GM23248 (cell line): Measurements from ENCODE around the gene NR5A2. TPM values are rescaled to one million over a fixed set of nuclear protein-coding genes. Genes with fewer than 3 reads are reported as not detected.

Source experiments
- DNase-seq: peaks from one replicate; pipeline ENCODE4 v3.0.0-alpha.2; 2015
- H2AFZ ChIP-seq: fragments of 200-600 bp; sonication (generic); 2 replicates; pipeline ENCODE4 v1.6.1; 2016; ENCODE audit warnings: antibody characterized with exemption
- H3F3A ChIP-seq: fragments of 200-600 bp; sonication (generic); 2 replicates; pipeline ENCODE4 v1.6.1; 2016; ENCODE audit warnings: mild to moderate bottlenecking, antibody characterized with exemption, mixed run types; ENCODE audit not compliant: insufficient read depth
- H3K27ac ChIP-seq: fragments of 200-600 bp; sonication (generic); 2 replicates; pipeline ENCODE4 v1.5.1; 2016; ENCODE audit warnings: mild to moderate bottlenecking
- H3K27me3 ChIP-seq: fragments of 200-600 bp; sonication (generic); replicated peaks from 2 replicates; pipeline ENCODE4 v1.6.1; 2016; ENCODE audit warnings: mild to moderate bottlenecking; ENCODE audit not compliant: insufficient read depth
- H3K36me3 ChIP-seq: fragments of 200-600 bp; sonication (generic); 2 replicates; pipeline ENCODE4 v1.6.1; 2016; ENCODE audit warnings: low read depth, mild to moderate bottlenecking
- H3K4me1 ChIP-seq: fragments of 200-600 bp; sonication (generic); 2 replicates; pipeline ENCODE4 v1.6.1; 2016; ENCODE audit warnings: mild to moderate bottlenecking; ENCODE audit not compliant: insufficient read depth
- H3K4me2 ChIP-seq: fragments of 200-600 bp; sonication (generic); one replicate; pipeline ENCODE4 v1.6.1; 2016; ENCODE audit warnings: mild to moderate bottlenecking; ENCODE audit not compliant: unreplicated experiment
- H3K4me3 ChIP-seq: fragments of 200-600 bp; sonication (generic); 2 replicates; pipeline ENCODE4 v1.5.1; 2016; ENCODE audit warnings: mild to moderate bottlenecking
- H3K79me2 ChIP-seq: fragments of 200-600 bp; sonication (generic); 2 replicates; pipeline ENCODE4 v1.6.1; 2016; ENCODE audit warnings: mild to moderate bottlenecking; ENCODE audit not compliant: insufficient read depth
- H3K9ac ChIP-seq: fragments of 200-600 bp; sonication (generic); 2 replicates; pipeline ENCODE4 v1.6.1; 2016; ENCODE audit warnings: mild to moderate bottlenecking
- H3K9me2 ChIP-seq: fragments of 200-600 bp; sonication (generic); 2 replicates; pipeline ENCODE4 v1.6.1; 2016; ENCODE audit warnings: mixed run types, mild to moderate bottlenecking, moderate library complexity; ENCODE audit not compliant: insufficient read depth
- H3K9me3 ChIP-seq: fragments of 200-600 bp; sonication (generic); one replicate; pipeline ENCODE4 v1.6.1; 2017; ENCODE audit warnings: low read depth
- H4K20me1 ChIP-seq: fragments of 200-600 bp; sonication (generic); 2 replicates; pipeline ENCODE4 v1.6.0; 2016; ENCODE audit not compliant: insufficient read depth
- EZH2 ChIP-seq: fragments of 200-600 bp; sonication (generic); IDR thresholded peaks from 2 replicates; pipeline ENCODE4 v1.6.1; 2018; ENCODE audit warnings: antibody characterized with exemption, mild to moderate bottlenecking; ENCODE audit not compliant: insufficient read depth, poor library complexity, severe bottlenecking
- EZH2phosphoT487 ChIP-seq: fragments of 200-600 bp; sonication (generic); IDR thresholded peaks from 2 replicates; pipeline ENCODE4 v1.6.1; 2018; ENCODE audit warnings: antibody characterized with exemption, moderate library complexity, mild to moderate bottlenecking, low read depth; ENCODE audit not compliant: insufficient read depth
- WGBS, 2 experiments: methylation state at CpG; one replicate each; pipeline ENCODE4 v1.1.6; 2015 to 2017; ENCODE audit warnings: low lambda C conversion rate in 2 of 2, low coverage in 1 of 2; ENCODE audit errors: missing lambda C conversion rate in 2 of 2; 5-methylcytosine and 5-hydroxymethylcytosine counted together
- in situ Hi-C: fragments of 300-500 bp; cut with MboI; formaldehyde crosslinking; loops from 2 replicates; pipeline ENCODE4 v1.15.0; 2020
- polyA plus RNA-seq: library from polyadenylated mRNA; unstranded; fragments of >200 nt; fragmentation: Nextera tagmentation; extraction: Ambion mirVana; gene quantifications from 2 replicates; pipeline ENCODE4 v1.2.1, GENCODE V29; 2016
- total RNA-seq: library from RNA; depleted of rRNA; stranded (reverse); fragments of >200 nt; shearing (Covaris generic); gene quantifications from 2 replicates; pipeline ENCODE4 v1.2.3, GENCODE V29; 2014

NR5A2 gene
- total and polyA plus RNA-seq, 2 experiments from 2014 or later, result 0.06 to 0.65 TPM

GRCh38 chr1:200118779-200119505 is 91.4 kb downstream of the NR5A2 start:
- in situ Hi-C loops, result no loop called here
- TF ChIP-seq EZH2phosphoT487 (no peak), EZH2 (no peak)
- no peaks in the 10 kb centered on the region for H4K20me1 ChIP-seq
- no peaks in the 10 kb centered on the region for H3K9me3 ChIP-seq
- no peaks in the 10 kb centered on the region for H3K79me2 ChIP-seq
- no peak overlapping the region for H3K27ac ChIP-seq
- H3K36me3 ChIP-seq, result no peaks in the 10 kb centered on the region
- H3K4me3 ChIP-seq, result no peak overlapping the region
- no peaks in the 10 kb centered on the region for H3K4me1 ChIP-seq
- no peak for DNase-seq
- 0 out of 2 replicates have a peak, but pooled peaks cover 4% of the 10 kb centered on the region for H3K27me3 ChIP-seq
- WGBS, 2 experiments, result 63% methylated on average over 3 of the region's 3 CpGs
- no peaks in the 10 kb centered on the region for H3F3A ChIP-seq
- no peak overlapping the region for H3K9ac ChIP-seq
- H3K4me2 ChIP-seq, result no peak overlapping the region
- H3K9me2 ChIP-seq, result no peaks in the 10 kb centered on the region
- H2AFZ ChIP-seq, result no peak overlapping the region

- H3K4me1 ChIP-seq, result no peaks in the 10 kb centered on the region
- H3K79me2 ChIP-seq, result no peaks in the 10 kb centered on the region
- no peak overlapping the region for H3K4me3 ChIP-seq
- in situ Hi-C loops, result no loop called here
- H3K36me3 ChIP-seq, result no peaks in the 10 kb centered on the region
- no peak overlapping the region for H3K27ac ChIP-seq
- no peak for TF ChIP-seq EZH2phosphoT487
- TF ChIP-seq EZH2, result no peak
- H3K27me3 ChIP-seq, result no peaks in the 10 kb centered on the region
- H3K9me3 ChIP-seq, result no peaks in the 10 kb centered on the region
- H2AFZ ChIP-seq, result no peak overlapping the region
- H4K20me1 ChIP-seq, result no peaks in the 10 kb centered on the region
- no peak for DNase-seq
- H3F3A ChIP-seq, result no peaks in the 10 kb centered on the region
- no peak overlapping the region for H3K4me2 ChIP-seq
- H3K9me2 ChIP-seq, result no peaks in the 10 kb centered on the region
- no peak overlapping the region for H3K9ac ChIP-seq
These were observed 93.9 kb downstream of the NR5A2 start for GRCh38 chr1:200121421-200121820.

GRCh38 chr1:200124309-200124708 is 96.8 kb downstream of the NR5A2 start:
- no peak overlapping the region for H3K27ac ChIP-seq
- H3K9me3 ChIP-seq, result no peaks in the 10 kb centered on the region
- no peaks in the 10 kb centered on the region for H3F3A ChIP-seq
- no peaks in the 10 kb centered on the region for H3K36me3 ChIP-seq
- no peak overlapping the region for H3K9ac ChIP-seq
- no peaks in the 10 kb centered on the region for H3K9me2 ChIP-seq
- no peak for TF ChIP-seq EZH2
- no peak for TF ChIP-seq EZH2phosphoT487
- WGBS, 2 experiments, result 23% methylated on average over 1 of the region's 1 CpG
- in situ Hi-C loops, result no loop called here
- no peaks in the 10 kb centered on the region for H3K79me2 ChIP-seq
- no peak overlapping the region for H3K4me3 ChIP-seq
- no peaks in the 10 kb centered on the region for H3K27me3 ChIP-seq
- no peaks in the 10 kb centered on the region for H3K4me1 ChIP-seq
- H2AFZ ChIP-seq, result no peak overlapping the region
- no peak for DNase-seq
- H4K20me1 ChIP-seq, result no peaks in the 10 kb centered on the region
- H3K4me2 ChIP-seq, result no peak overlapping the region

- H3K79me2 ChIP-seq, result no peaks in the 10 kb centered on the region
- H3F3A ChIP-seq, result no peaks in the 10 kb centered on the region
- in situ Hi-C loops, result loop anchor here (25.0 kb wide), 2 partner anchors 359 to 441 kb away; no protein-coding TSS in a partner anchor
- H3K4me2 ChIP-seq, result no peak overlapping the region
- no peaks in the 10 kb centered on the region for H3K9me3 ChIP-seq
- H3K27ac ChIP-seq, result no peak overlapping the region
- H2AFZ ChIP-seq, result no peak overlapping the region
- no peaks in the 10 kb centered on the region for H3K4me1 ChIP-seq
- H3K4me3 ChIP-seq, result no peak overlapping the region
- H4K20me1 ChIP-seq, result no peaks in the 10 kb centered on the region
- no peak for DNase-seq
- no peak overlapping the region for H3K9ac ChIP-seq
- H3K9me2 ChIP-seq, result no peaks in the 10 kb centered on the region
- TF ChIP-seq EZH2phosphoT487 (no peak), EZH2 (no peak)
- H3K36me3 ChIP-seq, result no peaks in the 10 kb centered on the region
- WGBS, 2 experiments, result 85 to 87% methylated on average over 7 of the region's 7 CpGs
- no peaks in the 10 kb centered on the region for H3K27me3 ChIP-seq
These were observed 100.6 kb downstream of the NR5A2 start for GRCh38 chr1:200128081-200128480.
